ENCODE results near the gene DNAJB6. TPM values are rescaled to one million over a fixed set of nuclear protein-coding genes. Genes with fewer than 3 reads are reported as not detected.

The DNAJB6 gene
- total RNA-seq, 4 donors from 2014 or later, result 179 to 254 (median 212) TPM

- peak in 1 of 2 donors; percentile 43 for DNase-seq (ENCODE audit: low spot score in 2 of 2)
- 55 to 70% methylated on average over 7 of the region's 7 CpGs for WGBS, 2 donors
- H3K4me3 ChIP-seq (ENCODE audit: low read depth, poor library complexity, severe bottlenecking), result no peak overlapping the region
- intact Hi-C loops (cut with DNase I; ENCODE audit: low total_unique reads), result no loop called here
- TF ChIP-seq CTCF (IDR thresholded peaks at IDR 0.05) (no peak), POLR2A (IDR thresholded peaks at IDR 0.05) (no peak)
Measured at GRCh38 chr7:157375410-157375809, 38.6 kb downstream of the DNAJB6 start.

GRCh38 chr7:157377436-157378124, 40.8 kb downstream of the DNAJB6 start:
- no peak overlapping the region for H3K4me3 ChIP-seq (ENCODE audit: low read depth, poor library complexity, severe bottlenecking)
- intact Hi-C loops (cut with DNase I; ENCODE audit: low total_unique reads), result no loop called here
- TF ChIP-seq CTCF (IDR thresholded peaks at IDR 0.05), result no peak
- no peak for TF ChIP-seq POLR2A (IDR thresholded peaks at IDR 0.05)
- peak in 1 of 2 donors; percentile 74 for DNase-seq (ENCODE audit: low spot score in 2 of 2)
- WGBS, 2 donors, result 64 to 74% methylated on average over 11 of the region's 11 CpGs

- no peak for TF ChIP-seq POLR2A (IDR thresholded peaks at IDR 0.05)
- no peak for TF ChIP-seq CTCF (IDR thresholded peaks at IDR 0.05)
- H3K4me3 ChIP-seq (ENCODE audit: low read depth, poor library complexity, severe bottlenecking), result no peak overlapping the region
- intact Hi-C loops (cut with DNase I; ENCODE audit: low total_unique reads), result no loop called here
- DNase-seq (ENCODE audit: low spot score in 2 of 2), result peak in 1 of 2 donors; percentile 56
- WGBS, 2 donors, result 90 to 91% methylated on average over 16 of the region's 16 CpGs
Measured at GRCh38 chr7:157378390-157378789, 41.6 kb downstream of the DNAJB6 start.

GRCh38 chr7:157379493-157379892, 42.7 kb downstream of the DNAJB6 start:
- 88 to 93% methylated on average over 1 of the region's 1 CpG for WGBS, 2 donors
- peak in 1 of 2 donors; percentile 54 for DNase-seq (ENCODE audit: low spot score in 2 of 2)
- no peak overlapping the region for H3K4me3 ChIP-seq (ENCODE audit: low read depth, poor library complexity, severe bottlenecking)
- TF ChIP-seq POLR2A (IDR thresholded peaks at IDR 0.05) (no peak), CTCF (IDR thresholded peaks at IDR 0.05) (no peak)
- intact Hi-C loops (cut with DNase I; ENCODE audit: low total_unique reads), result no loop called here

- 67 to 68% methylated on average over 7 of the region's 7 CpGs for WGBS, 2 donors
Measured at GRCh38 chr7:157380416-157380815, 43.6 kb downstream of the DNAJB6 start.

More at GRCh38 chr7:157380416-157380815, 43.6 kb downstream of the DNAJB6 start:
- intact Hi-C loops (cut with DNase I; ENCODE audit: low total_unique reads), result no loop called here
- DNase-seq (ENCODE audit: low spot score in 2 of 2), result peak in 1 of 2 donors; percentile 37
- TF ChIP-seq CTCF (IDR thresholded peaks at IDR 0.05), result no peak
- TF ChIP-seq POLR2A (IDR thresholded peaks at IDR 0.05), result no peak
- H3K4me3 ChIP-seq (ENCODE audit: low read depth, poor library complexity, severe bottlenecking), result no peak overlapping the region

All from lower leg skin (tissue), 4 donors.